Stimulated activated CD8-positive, alpha-beta memory T cell treated with anti-CD3 and anti-CD28 coated beads, Interleukin-15, amount 100 ng/mL, for 1 hour (primary cell): ENCODE results near the gene ACY1.

Source experiments
- DNase-seq: peaks from one replicate; pipeline ENCODE4 v3.0.0-alpha.2; 2020; ENCODE audit warnings: low read depth

ACY1 gene

GRCh38 chr3:51963951-51964451, 19.3 kb upstream of the ACY1 start:
- no peak for DNase-seq

- no peak for DNase-seq
These were observed 18.8 kb upstream of the ACY1 start for GRCh38 chr3:51964521-51964920.

- DNase-seq: no peak
These were observed 17.3 kb upstream of the ACY1 start for GRCh38 chr3:51966016-51966415.

DNA sequence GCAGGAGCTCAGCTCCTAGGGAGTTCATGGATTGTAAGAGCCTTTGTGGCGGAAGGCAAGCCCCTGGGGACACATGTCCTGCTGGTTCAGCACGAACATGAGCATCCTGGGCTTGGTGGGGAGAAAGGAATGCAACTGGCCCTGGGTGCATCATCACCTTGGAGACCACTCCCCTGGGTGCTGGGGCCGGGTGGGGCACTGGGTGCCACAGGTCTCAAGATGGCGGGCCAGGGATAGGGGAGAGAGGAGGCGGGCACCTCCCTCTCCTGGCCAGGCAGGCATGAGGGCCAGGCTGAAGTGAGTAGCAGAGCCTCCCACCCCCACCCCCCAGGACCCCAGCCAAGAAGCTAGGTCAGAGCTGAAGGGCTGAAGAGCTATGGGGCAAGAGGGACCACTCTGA, 16.8 kb upstream of the ACY1 start:
- DNase-seq: no peak

GRCh38 chr3:51966922-51967383, 16.4 kb upstream of the ACY1 start:
- no peak for DNase-seq

- DNase-seq: no peak
These were observed 15.8 kb upstream of the ACY1 start, which contains the start of gene PCBP4 for GRCh38 chr3:51967384-51968169. Gene PCBP4 (minus strand): TSS chr3:51967454. CDS start chr3:51961240, 6,214 bp downstream.

GRCh38 chr3:51968170-51968775, 15.1 kb upstream of the ACY1 start:
- DNase-seq: no peak

- no peak for DNase-seq
These were observed 14.3 kb upstream of the ACY1 start for GRCh38 chr3:51968883-51969678.

DNA sequence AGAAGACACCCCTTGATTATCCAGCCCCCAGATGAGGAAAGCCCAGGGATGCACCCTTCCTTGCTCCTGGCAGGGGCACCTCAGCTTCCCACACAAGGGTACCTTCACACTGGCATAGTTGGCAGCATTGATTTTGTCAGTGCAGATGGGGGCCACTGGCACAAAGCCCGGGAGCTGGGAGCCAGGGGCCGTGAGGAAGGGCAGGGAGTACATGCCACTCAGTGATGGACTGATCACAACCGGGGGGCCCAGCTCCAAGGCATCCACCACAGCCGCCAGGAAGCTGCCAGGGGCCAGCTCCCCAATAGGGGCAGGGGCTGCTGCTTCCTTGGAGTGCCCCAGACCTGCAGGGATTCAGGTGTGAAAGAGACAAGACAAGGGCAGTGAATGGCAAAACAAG, 13.5 kb upstream of the ACY1 start:
- DNase-seq: no peak

DNA sequence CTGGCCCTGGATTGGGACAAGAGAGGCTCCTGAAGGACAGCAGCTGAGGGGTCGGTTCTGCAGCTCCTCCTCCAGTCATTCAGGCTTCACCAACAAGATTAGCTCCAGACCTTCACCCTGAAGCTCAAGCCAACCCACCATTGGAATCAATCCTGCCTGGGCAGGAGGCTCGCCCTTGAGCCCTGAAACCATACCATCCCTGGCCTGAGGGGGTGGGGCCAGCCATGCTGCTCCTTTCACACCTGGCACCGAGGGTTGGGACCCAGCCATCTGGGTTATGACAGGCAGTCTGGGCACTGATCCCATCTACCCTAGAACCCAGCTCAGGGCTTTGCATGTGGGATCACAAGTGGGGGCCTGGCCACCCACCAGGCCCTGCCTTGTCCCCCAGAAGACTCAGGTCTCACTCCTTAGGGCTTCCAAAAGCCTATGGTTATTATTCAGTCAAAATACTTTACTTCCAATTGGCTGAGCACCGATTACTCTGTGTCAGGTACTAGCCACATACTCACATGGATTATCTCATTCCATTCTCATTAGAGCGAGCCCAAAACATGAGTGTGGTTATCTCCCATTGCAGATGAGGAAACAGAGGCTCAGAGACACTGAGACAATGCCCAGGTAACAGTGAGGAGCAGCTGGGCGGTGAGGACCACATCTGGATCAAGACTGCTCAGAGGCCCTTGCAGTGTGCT, 12.6 kb upstream of the ACY1 start:
- DNase-seq: no peak

DNA sequence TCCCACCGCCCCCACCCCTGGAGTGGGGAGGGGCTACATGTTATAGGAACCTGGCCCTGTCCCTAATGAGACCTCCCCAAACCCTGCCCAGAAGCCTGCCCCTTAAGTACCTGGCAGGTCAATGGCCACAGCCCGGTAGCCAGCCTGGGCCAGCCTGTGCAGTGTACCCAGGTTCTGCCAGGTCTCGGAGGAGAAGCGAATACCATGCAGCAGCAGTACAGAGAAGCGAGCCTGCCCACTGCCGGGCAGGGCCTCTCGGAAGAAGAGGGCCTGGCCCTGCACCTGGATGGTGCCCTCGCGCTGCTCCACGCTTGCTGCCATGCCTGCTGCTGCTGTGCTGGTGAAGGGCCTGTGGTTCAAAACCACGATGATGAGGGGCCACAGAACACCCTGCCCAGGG, 12.0 kb upstream of the ACY1 start:
- DNase-seq: no peak

GRCh38 chr3:51974277-51974962, 8.9 kb upstream of the ACY1 start:
- no peak for DNase-seq

DNA sequence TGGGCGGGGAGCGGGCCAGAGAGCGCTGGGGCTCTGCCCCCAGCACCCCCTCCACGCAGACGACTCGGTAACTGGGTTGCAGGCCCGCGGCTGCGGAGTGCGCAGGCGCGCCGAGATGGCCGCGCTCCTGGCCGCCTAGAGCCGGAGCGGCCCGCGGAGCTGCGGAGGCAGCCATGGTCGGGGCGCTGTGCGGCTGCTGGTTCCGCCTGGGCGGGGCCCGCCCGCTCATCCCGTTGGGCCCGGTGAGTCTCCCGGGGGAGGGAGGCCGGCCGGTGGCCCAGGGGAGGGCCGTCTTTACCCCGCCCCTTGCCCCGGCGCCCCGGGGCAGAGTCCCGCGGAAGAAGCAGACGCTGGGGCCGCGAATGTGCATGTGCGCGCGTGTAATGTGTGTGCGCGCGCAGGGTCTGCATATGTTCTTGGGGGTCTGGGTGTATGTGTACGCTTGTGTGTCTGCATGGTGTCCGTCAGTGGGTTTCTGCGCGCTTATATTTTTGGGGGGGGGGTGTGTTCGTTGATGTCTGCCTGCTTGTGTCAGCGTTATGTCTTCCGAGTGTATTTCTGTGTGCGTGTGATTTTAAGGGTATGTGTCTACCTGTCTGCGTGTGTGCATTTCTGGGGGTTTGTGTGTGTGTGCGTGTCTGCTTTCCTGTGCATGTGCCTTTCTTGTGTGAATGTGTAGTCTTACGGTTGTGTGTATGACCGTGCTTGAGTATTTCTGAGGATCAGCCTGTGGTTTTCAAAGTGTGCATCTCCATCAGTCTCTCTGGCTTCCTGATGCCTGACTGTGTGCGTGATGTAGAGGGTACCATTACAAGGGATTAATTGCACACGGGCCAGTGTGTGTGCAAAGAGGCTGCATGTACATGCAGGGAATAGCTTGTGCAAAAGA, 8.1 kb upstream of the ACY1 start, which contains the start of gene ABHD14A:
TSS of gene ABHD14A (plus strand) at position 102 of the 889 bp plus-strand sequence. CDS start at position 174, 72 bp downstream.
- peak; percentile 32 for DNase-seq

- no peak for DNase-seq
These were observed 7.3 kb upstream of the ACY1 start for GRCh38 chr3:51975852-51976549.

DNA sequence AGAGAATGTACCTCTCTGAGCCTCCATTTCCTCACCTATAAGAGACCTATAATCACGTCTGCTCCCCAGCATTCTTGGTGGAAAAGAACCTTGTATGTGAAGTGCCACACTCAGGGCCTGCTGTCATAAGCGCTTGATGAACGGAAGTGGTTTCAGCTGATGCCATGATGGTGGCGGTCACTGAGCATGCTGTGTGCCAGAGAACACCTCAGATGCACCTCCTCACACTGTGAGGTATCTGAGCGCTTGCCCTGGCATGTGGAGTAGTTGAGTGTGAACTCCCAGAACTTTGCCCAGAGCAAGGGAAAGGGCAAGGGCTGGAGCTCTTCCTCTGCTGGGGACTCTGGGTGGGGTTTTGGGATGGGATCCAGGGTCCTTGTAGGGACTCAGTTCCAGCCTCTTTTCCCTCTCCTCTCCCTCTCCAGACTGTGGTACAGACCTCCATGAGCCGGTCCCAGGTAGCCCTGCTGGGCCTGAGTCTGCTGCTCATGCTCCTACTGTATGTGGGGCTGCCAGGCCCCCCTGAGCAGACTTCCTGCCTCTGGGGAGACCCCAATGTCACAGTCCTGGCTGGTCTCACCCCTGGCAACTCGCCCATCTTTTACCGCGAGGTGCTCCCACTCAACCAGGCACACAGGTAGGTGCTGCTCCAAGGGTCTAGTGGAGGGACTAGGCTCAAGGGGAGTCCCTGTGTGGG, 5.7 kb upstream of the ACY1 start:
- no peak for DNase-seq

DNA sequence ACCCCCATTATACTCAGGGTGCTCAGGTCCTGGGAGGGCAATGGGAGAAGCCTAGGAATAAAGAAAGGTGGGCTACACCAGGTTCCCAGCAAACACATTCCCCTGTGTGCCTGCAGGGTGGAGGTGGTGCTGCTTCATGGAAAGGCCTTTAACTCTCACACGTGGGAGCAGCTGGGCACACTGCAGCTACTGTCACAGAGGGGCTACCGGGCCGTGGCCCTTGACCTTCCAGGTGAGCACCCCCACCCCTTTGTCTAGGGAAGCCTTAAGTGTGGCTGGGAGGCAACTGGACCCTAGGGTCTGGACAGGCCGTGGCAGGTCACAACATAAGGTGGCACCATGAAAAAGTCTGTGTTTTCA, 5.2 kb upstream of the ACY1 start:
- no peak for DNase-seq

DNA sequence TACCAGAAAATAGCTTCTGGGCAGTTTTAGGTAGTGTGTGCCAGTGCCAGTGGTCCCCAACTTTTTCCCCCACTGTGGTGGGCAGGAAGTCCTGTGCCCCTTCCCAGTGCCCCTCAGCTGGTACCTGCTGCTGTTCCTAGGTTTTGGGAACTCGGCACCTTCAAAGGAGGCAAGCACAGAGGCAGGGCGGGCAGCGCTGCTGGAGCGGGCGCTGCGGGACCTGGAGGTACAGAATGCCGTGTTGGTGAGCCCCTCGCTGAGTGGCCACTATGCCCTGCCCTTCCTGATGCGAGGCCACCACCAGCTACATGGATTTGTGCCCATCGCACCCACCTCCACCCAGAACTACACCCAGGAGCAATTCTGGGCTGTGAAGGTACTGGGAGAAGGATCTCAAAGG, 3.1 kb upstream of the ACY1 start:
- DNase-seq: no peak

- no peak for DNase-seq
These were observed 940 bp upstream of the ACY1 start for GRCh38 chr3:51982352-51982837.
